ENCODE measurements around the gene NAALADL2.

The NAALADL2 gene

GRCh38 chr3:175107231-175107630 lies 248.1 kb downstream of the NAALADL2 start:
- H3K27ac ChIP-seq (ENCODE audit: low read depth, low read length, poor library complexity, severe bottlenecking), result no peak overlapping the region
- H3K27me3 ChIP-seq (ENCODE audit: insufficient read depth, low read length), result no peaks in the 10 kb centered on the region
- no peaks in the 10 kb centered on the region for H3K79me2 ChIP-seq (ENCODE audit: insufficient read depth, low read length)
- no peak overlapping the region for H2AFZ ChIP-seq (ENCODE audit: low read length)
- no peaks in the 10 kb centered on the region for H3K4me1 ChIP-seq (ENCODE audit: insufficient read depth, low read length, severe bottlenecking)
- H3K36me3 ChIP-seq (ENCODE audit: insufficient read depth, low read length), result no peaks in the 10 kb centered on the region
- H3K9me3 ChIP-seq (ENCODE audit: low read length), result no peaks in the 10 kb centered on the region
- H3F3A ChIP-seq (ENCODE audit: insufficient read depth, low read length), result no peaks in the 10 kb centered on the region
- no peak overlapping the region for H3K4me2 ChIP-seq (ENCODE audit: low read length)
- H3K9ac ChIP-seq (ENCODE audit: low read length), result no peak overlapping the region
- H4K20me1 ChIP-seq (ENCODE audit: insufficient read depth, low read length), result no peaks in the 10 kb centered on the region
- H3K4me3 ChIP-seq (ENCODE audit: low read depth, low read length, poor library complexity, severe bottlenecking), result no peak overlapping the region
- H3K9me2 ChIP-seq (ENCODE audit: low read depth, low read length), result no peaks in the 10 kb centered on the region
- no peak for TF ChIP-seq EZH2 (IDR thresholded peaks at IDR 0.05; ENCODE audit: borderline replicate concordance, low read length)
- TF ChIP-seq, protein P1, sequence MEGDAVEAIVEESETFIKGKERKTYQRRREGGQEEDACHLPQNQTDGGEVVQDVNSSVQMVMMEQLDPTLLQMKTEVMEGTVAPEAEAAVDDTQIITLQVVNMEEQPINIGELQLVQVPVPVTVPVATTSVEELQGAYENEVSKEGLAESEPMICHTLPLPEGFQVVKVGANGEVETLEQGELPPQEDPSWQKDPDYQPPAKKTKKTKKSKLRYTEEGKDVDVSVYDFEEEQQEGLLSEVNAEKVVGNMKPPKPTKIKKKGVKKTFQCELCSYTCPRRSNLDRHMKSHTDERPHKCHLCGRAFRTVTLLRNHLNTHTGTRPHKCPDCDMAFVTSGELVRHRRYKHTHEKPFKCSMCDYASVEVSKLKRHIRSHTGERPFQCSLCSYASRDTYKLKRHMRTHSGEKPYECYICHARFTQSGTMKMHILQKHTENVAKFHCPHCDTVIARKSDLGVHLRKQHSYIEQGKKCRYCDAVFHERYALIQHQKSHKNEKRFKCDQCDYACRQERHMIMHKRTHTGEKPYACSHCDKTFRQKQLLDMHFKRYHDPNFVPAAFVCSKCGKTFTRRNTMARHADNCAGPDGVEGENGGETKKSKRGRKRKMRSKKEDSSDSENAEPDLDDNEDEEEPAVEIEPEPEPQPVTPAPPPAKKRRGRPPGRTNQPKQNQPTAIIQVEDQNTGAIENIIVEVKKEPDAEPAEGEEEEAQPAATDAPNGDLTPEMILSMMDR (IDR thresholded peaks at IDR 0.05; ENCODE audit: low read length), result no peak

DNA sequence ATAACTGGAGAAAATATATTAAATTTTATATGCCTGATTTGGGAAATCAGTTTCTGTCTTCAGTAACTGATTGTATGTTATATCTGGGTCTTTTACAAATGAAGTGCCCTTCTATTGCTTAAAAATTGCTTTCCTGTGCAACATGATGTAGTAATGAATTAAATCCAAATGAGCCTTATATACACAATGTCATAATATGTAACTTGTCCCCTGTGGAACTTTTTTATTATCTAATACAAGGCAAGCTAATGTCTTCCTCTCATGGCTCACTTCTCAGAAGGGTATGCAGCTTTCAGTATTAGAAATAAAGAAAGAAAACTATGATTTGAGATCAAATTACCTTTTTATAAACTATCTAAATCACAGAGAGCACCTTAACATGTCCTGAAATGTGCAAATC lies 248.9 kb downstream of the NAALADL2 start:
- H3K27ac ChIP-seq (ENCODE audit: low read depth, low read length, poor library complexity, severe bottlenecking), result no peak overlapping the region
- H3K36me3 ChIP-seq (ENCODE audit: insufficient read depth, low read length), result no peaks in the 10 kb centered on the region
- H3K9ac ChIP-seq (ENCODE audit: low read length), result no peak overlapping the region
- no peak for TF ChIP-seq EZH2 (IDR thresholded peaks at IDR 0.05; ENCODE audit: borderline replicate concordance, low read length)
- TF ChIP-seq, protein P1 (IDR thresholded peaks at IDR 0.05; ENCODE audit: low read length), result no peak
- no peaks in the 10 kb centered on the region for H4K20me1 ChIP-seq (ENCODE audit: insufficient read depth, low read length)
- H2AFZ ChIP-seq (ENCODE audit: low read length), result no peak overlapping the region
- no peaks in the 10 kb centered on the region for H3K4me1 ChIP-seq (ENCODE audit: insufficient read depth, low read length, severe bottlenecking)
- H3K9me3 ChIP-seq (ENCODE audit: low read length), result no peaks in the 10 kb centered on the region
- no peaks in the 10 kb centered on the region for H3K9me2 ChIP-seq (ENCODE audit: low read depth, low read length)
- H3K4me2 ChIP-seq (ENCODE audit: low read length), result no peak overlapping the region
- no peaks in the 10 kb centered on the region for H3F3A ChIP-seq (ENCODE audit: insufficient read depth, low read length)
- H3K79me2 ChIP-seq (ENCODE audit: insufficient read depth, low read length), result no peaks in the 10 kb centered on the region
- H3K4me3 ChIP-seq (ENCODE audit: low read depth, low read length, poor library complexity, severe bottlenecking), result no peak overlapping the region
- H3K27me3 ChIP-seq (ENCODE audit: insufficient read depth, low read length), result no peaks in the 10 kb centered on the region

- Histone ChIP-seq H3F3A (ENCODE audit: insufficient read depth, low read length) (no peaks in the 10 kb centered on the region), H3K9ac (ENCODE audit: low read length) (no peak overlapping the region), H3K9me3 (ENCODE audit: low read length) (no peaks in the 10 kb centered on the region), H4K20me1 (ENCODE audit: insufficient read depth, low read length) (no peaks in the 10 kb centered on the region), H3K27me3 (ENCODE audit: insufficient read depth, low read length) (no peaks in the 10 kb centered on the region), H3K36me3 (ENCODE audit: insufficient read depth, low read length) (no peaks in the 10 kb centered on the region), H3K4me3 (ENCODE audit: low read depth, low read length, poor library complexity, severe bottlenecking) (no peak overlapping the region), H3K4me1 (ENCODE audit: insufficient read depth, low read length, severe bottlenecking) (no peaks in the 10 kb centered on the region), H3K4me2 (ENCODE audit: low read length) (no peak overlapping the region), H2AFZ (ENCODE audit: low read length) (no peak overlapping the region), H3K79me2 (ENCODE audit: insufficient read depth, low read length) (no peaks in the 10 kb centered on the region), H3K9me2 (ENCODE audit: low read depth, low read length) (no peaks in the 10 kb centered on the region), H3K27ac (ENCODE audit: low read depth, low read length, poor library complexity, severe bottlenecking) (no peak overlapping the region)
- TF ChIP-seq, protein P1 (IDR thresholded peaks at IDR 0.05; ENCODE audit: low read length), result no peak
- TF ChIP-seq EZH2 (IDR thresholded peaks at IDR 0.05; ENCODE audit: borderline replicate concordance, low read length), result no peak
Measured at GRCh38 chr3:175108613-175109151, 249.5 kb downstream of the NAALADL2 start.

Data from OCI-LY1 (cell line).